Mucosa of rectum (tissue), 2 donors: ENCODE results near the gene FASTK.

Experiments
- H3K27ac ChIP-seq, 2 donors: one replicate each; pipeline ENCODE4 v1.7.0; 2013; ENCODE audit warnings: inconsistent platforms in 2 of 2, low read depth in 2 of 2, low read length in 2 of 2
- H3K27me3 ChIP-seq, 2 donors: one replicate each; pipeline ENCODE4 v1.7.0; 2013; ENCODE audit warnings: low read length in 2 of 2; ENCODE audit not compliant: control insufficient read depth in 2 of 2, insufficient read depth in 2 of 2
- H3K36me3 ChIP-seq, 2 donors: one replicate each; pipeline ENCODE4 v1.7.0; 2013; ENCODE audit warnings: low read length in 2 of 2; ENCODE audit not compliant: control insufficient read depth in 2 of 2, insufficient read depth in 2 of 2
- H3K4me1 ChIP-seq, 2 donors: one replicate each; pipeline ENCODE4 v1.7.0; 2013; ENCODE audit warnings: low read length in 2 of 2, mild to moderate bottlenecking in 1 of 2; ENCODE audit not compliant: control insufficient read depth in 2 of 2, insufficient read depth in 2 of 2
- H3K4me3 ChIP-seq, 2 donors: one replicate each; pipeline ENCODE4 v1.7.0; 2013; ENCODE audit warnings: low read length in 2 of 2
- H3K9ac ChIP-seq, 2 donors: one replicate each; pipeline ENCODE4 v1.7.0; 2013; ENCODE audit warnings: low read length in 2 of 2, low read depth in 1 of 2, mild to moderate bottlenecking in 1 of 2
- H3K9me3 ChIP-seq, 2 donors: one replicate each; pipeline ENCODE4 v1.7.0; 2013; ENCODE audit warnings: low read length in 2 of 2; ENCODE audit not compliant: control insufficient read depth in 2 of 2
- donor health status: healthy.
- donor health status: Normal muscosa, but diverticular disease.

FASTK gene

DNA sequence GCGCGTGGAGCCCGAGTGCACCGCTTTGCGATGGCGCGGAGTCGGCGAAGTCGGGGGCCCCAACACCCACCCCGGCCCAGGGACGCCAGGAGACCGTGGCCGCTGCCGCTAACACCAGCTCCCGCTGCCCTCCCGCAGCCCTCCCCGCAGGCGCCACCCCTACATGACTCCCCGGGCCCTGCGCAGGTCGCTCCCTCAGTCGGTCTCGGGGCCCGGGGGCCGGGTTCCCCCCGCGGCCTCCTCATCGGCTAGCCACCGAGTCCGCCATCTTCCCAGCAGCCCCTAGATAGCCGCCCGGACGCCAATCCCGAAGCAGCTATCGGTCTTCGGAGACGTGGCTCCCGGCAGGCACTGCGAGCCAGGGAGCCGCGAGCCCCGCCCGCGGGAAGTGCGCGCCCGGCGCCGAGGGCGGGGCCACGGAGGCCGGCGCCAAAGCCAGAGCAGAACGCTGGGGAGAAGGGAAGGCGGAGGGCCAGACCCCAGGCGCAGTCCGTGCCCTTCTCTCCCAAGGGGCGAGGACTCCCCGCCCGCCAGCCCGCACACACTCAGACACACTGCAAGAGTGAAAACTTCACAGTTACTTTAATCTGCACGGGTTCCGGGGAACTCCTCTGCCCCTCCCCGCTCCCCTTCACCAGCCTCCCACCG is at the start of gene FASTK:
TSS of gene FASTK (minus strand) at position 288 of the 648 bp plus-strand sequence. CDS start at position 245, 43 bp downstream.
- Histone ChIP-seq H3K27ac (peak within 1 kb of the TSS; percentile 90 to 94), H3K27me3 (no peaks in the 10 kb centered on the region), H3K9me3 (no peaks in the 10 kb centered on the region), H3K36me3 (peaks cover 5 to 6% of the 10 kb centered on the region in 2 donors), H3K9ac (peak within 1 kb of the TSS; percentile 89 to 91), H3K4me3 (peak within 1 kb of the TSS; percentile 83 to 91), H3K4me1 (peaks cover 44 to 48% of the 10 kb centered on the region in 2 donors)

- Histone ChIP-seq H3K27ac (no peak overlapping the region), H3K4me3 (no peak overlapping the region), H3K27me3 (no peaks in the 10 kb centered on the region), H3K9ac (no peak overlapping the region), H3K4me1 (peaks cover 5 to 12% of the 10 kb centered on the region in 2 donors), H3K36me3 (peaks cover 38 to 39% of the 10 kb centered on the region in 2 donors), H3K9me3 (no peaks in the 10 kb centered on the region)
Observed at GRCh38 chr7:151129960-151130591, 49.5 kb upstream of the FASTK start.

- no peaks in the 10 kb centered on the region for H3K9me3 ChIP-seq
- H3K4me1 ChIP-seq: peaks cover 5 to 14% of the 10 kb centered on the region in 2 donors
- H3K27me3 ChIP-seq: no peaks in the 10 kb centered on the region
- H3K9ac ChIP-seq: no peak overlapping the region
- no peak overlapping the region for H3K27ac ChIP-seq
- H3K4me3 ChIP-seq: no peak overlapping the region
- peaks cover 32 to 35% of the 10 kb centered on the region in 2 donors for H3K36me3 ChIP-seq
Observed at GRCh38 chr7:151129117-151129959, 48.7 kb upstream of the FASTK start.

DNA sequence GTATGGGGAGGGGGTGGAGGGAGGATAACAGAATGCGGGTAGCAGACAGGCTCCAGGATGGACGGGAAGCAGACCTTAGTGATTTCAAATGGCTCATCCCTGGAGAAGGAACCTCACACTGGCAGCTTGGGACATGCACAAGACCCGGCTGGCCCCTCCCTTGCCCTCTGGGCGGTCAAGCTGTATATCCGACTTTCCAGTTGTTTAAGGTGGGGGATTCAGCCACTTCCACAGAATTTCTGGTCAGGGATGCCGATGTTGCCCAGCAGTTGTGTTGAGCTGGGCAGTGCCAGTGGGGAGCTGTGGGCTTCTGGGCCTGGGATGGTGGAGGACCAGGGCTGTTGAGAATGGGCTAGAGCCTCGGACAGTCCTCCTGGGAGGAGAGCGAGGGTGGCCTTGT is 48.1 kb upstream of the FASTK start:
- H3K27me3 ChIP-seq: no peaks in the 10 kb centered on the region
- H3K4me3 ChIP-seq: no peak overlapping the region
- H3K9me3 ChIP-seq: no peaks in the 10 kb centered on the region
- H3K9ac ChIP-seq: no peak overlapping the region
- no peak overlapping the region for H3K27ac ChIP-seq
- H3K36me3 ChIP-seq: peaks cover 26 to 32% of the 10 kb centered on the region in 2 donors
- H3K4me1 ChIP-seq: peaks cover 5 to 14% of the 10 kb centered on the region in 2 donors

DNA sequence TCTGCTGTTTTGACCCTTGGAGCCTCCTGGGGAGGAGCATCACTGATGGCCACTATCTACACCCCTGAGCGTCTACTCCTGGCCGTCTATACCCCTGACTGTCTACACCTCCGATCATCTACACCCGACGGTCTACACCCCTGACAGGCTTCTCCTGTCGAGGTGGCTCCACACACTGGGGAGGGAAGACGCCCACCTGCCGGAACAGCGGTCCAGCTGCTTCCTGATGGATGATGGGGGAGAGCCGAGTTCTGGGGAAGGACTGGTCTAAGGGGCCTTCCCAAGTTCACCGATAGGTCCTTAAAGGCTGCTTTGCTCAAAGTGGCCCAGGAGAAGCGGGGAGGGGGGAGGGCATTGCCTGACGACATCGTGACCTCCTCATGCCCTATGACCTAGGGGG is 47.5 kb upstream of the FASTK start:
- Histone ChIP-seq H3K4me3 (no peak overlapping the region), H3K9ac (no peak overlapping the region), H3K9me3 (no peaks in the 10 kb centered on the region), H3K27me3 (no peaks in the 10 kb centered on the region), H3K4me1 (peaks cover 5 to 14% of the 10 kb centered on the region in 2 donors), H3K36me3 (peaks cover 23 to 29% of the 10 kb centered on the region in 2 donors), H3K27ac (no peak overlapping the region)

GRCh38 chr7:151126491-151127137 is 46.0 kb upstream of the FASTK start:
- no peak overlapping the region for H3K9ac ChIP-seq
- peaks cover 20 to 25% of the 10 kb centered on the region in 2 donors for H3K36me3 ChIP-seq
- peaks cover 5 to 14% of the 10 kb centered on the region in 2 donors for H3K4me1 ChIP-seq
- no peak overlapping the region for H3K4me3 ChIP-seq
- no peaks in the 10 kb centered on the region for H3K27me3 ChIP-seq
- H3K9me3 ChIP-seq: no peaks in the 10 kb centered on the region
- H3K27ac ChIP-seq: peak overlapping the region; percentile 63 to 83

- Histone ChIP-seq H3K27ac (peak overlapping the region; percentile 63 to 83), H3K9me3 (no peaks in the 10 kb centered on the region), H3K4me1 (peaks cover 5 to 14% of the 10 kb centered on the region in 2 donors), H3K9ac (peak overlapping the region in 1 of 2 donors; percentile 53), H3K27me3 (no peaks in the 10 kb centered on the region), H3K4me3 (peak overlapping the region; percentile 51 to 62), H3K36me3 (peaks cover 17 to 26% of the 10 kb centered on the region in 2 donors)
Observed at GRCh38 chr7:151125846-151126481, 45.4 kb upstream of the FASTK start.

GRCh38 chr7:151125470-151125845 is 44.8 kb upstream of the FASTK start:
- Histone ChIP-seq H3K27me3 (no peaks in the 10 kb centered on the region), H3K4me1 (peaks cover 5 to 14% of the 10 kb centered on the region in 2 donors), H3K4me3 (peak overlapping the region; percentile 51 to 62), H3K9ac (peak overlapping the region in 1 of 2 donors; percentile 53), H3K9me3 (no peaks in the 10 kb centered on the region), H3K27ac (peak overlapping the region; percentile 63 to 76), H3K36me3 (peaks cover 13 to 26% of the 10 kb centered on the region in 2 donors)

- Histone ChIP-seq H3K27me3 (no peaks in the 10 kb centered on the region), H3K4me1 (peaks cover 5 to 14% of the 10 kb centered on the region in 2 donors), H3K36me3 (peaks cover 9 to 24% of the 10 kb centered on the region in 2 donors), H3K9me3 (no peaks in the 10 kb centered on the region), H3K9ac (peak overlapping the region in 1 of 2 donors; percentile 53), H3K27ac (peak overlapping the region in 1 of 2 donors; percentile 76), H3K4me3 (peak overlapping the region; percentile 51 to 62)
Observed at GRCh38 chr7:151124899-151125399, 44.3 kb upstream of the FASTK start.
